ENCODE data around the gene AKAP13.
"Not testable (repeated sequence)": the region's sequence is repeated elsewhere in the genome, so short reads cannot be mapped to it uniquely, and the experiment has no call there.

Gene AKAP13

DNA sequence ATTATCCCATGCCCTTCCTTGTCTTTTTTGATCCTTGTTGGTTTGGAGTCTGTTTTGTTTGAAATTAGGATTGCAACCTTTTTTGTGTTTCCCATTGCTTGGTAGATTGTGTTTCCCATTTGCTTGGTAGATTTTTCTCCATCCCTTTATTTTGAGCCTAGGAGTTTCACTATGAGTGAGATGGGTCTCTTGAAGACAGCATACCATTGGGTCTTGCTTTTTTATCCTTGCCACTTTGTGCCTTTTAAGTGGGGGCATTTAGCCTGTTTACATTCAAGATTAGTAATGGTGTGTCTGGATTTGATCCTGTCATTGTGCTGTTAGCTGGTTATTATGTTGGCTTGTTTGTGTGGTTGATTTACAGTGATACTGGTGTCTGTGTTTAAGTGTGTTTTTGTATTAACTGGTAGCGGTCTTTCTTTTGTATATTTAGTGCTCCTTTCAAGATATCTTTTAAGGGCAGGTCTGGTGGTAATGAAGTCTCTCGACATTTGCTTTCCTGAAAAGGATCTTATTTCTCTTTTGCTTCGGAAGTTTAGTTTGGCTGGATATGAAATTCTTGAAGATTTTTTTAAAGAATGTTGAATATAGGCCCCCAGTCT is 70.8 kb downstream of the AKAP13 start:
- DNase-seq, result no peak

DNA sequence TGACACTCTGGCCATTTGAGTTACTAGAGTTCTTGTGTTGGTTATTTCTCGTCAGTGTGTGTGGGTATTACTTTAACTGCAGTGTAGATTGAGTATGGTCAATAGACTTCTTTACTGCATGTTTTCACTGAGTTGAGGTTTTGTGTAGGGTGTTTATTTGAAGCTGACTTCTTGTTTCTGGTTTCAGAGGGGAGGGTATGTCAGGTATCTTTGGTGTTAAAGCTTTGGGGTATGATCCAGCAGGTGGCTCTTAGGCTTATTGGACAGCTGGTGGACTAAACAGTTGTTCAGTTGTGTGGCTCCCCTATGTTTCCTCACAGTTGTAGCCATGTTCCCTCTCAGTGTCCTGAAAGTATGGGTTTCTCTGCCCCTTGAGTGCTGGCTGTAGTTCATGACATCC is 72.0 kb downstream of the AKAP13 start:
- DNase-seq, result no peak

DNA sequence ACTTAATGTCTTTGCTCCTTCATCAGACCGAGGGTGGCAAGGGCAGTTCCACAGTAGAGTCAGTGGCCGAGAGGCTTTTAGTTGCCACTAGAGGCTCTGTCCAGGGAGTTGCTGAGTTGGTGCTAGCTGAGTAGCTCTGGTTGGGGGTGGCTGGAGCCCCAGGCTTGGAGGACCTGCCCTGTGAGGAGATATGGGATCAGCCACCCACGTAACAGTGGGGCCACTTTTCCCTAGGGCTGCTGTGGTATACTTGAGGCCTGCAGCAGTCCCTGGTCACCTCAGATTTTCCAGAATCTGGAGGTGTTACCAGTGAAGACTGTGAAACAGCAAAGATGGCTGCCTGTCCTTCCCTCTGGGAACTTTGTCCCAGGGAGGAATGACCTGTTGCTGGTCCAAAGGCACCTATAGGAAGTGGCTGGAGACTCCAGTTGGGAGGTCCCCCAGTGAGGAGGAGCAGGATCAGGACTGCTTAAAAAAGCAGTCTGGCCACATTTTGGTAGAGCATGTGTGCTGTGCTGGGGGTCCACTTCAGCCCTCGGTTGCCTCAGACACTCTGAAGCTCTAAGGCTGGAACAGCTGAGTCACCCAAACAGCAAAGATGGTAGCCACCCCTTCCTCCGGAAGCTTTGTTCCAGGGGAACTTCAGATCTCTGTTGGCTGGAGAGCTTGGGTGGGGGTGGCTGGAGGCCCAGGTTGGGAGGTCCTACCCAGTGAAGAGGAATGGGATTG is 72.9 kb downstream of the AKAP13 start:
- DNase-seq, result no peak

DNA sequence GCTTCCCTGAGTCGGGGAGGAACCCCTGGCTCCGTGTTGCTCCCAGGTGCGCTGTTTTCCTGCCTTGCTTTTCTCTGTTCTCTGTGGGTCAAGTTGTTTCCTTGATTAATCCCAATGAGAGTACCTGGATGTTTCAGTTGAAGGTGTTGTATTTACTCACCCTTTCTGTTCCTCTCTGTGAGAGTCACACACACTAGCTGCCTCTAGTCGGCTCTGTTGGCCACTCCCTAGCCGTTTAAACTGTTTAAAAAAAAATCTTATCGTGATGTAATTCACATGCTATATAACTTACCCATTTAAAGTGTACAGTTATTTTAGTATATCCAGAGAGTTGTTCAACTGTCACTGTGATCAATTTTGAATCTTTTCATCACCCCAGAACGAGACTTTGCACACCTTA is 74.0 kb downstream of the AKAP13 start:
- DNase-seq, result no peak

DNA sequence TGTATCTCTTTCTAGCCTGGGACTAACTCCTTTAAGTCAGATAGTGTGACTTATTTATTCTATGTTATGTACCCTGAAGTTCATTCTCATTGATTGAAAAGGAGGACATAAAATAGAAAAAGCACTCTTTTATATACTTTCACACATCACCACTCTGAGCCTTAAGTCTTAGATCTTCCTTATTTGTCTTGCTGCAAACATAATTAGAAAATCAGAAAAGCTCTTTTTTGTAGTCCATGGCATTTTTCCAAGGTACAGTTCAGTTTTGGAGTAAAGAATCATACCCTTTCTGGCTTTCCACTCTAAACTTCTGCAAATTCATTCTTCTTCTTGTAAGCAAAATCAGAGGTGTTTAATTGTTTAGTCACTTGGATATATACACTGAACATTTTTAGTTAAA is 75.5 kb downstream of the AKAP13 start:
- DNase-seq, result no peak

DNA sequence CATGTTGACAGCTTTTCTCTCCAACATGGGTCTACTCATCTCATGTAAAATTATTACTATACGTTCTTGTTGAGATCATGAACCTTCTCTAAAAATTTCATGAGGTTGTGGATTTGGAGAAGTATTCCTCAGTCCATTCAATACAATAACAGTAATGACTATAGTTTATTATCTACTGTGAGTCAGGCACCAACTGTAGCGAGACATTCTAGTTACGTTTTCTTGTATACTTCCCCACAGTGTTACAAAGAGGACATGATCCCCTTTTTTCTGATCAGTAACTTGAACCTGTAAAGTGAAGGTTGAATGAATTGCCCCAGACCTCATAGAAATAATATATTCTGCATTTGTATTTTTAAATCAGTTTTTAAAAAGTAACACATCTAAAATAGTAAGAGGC is 76.4 kb downstream of the AKAP13 start:
- DNase-seq, result no peak

DNA sequence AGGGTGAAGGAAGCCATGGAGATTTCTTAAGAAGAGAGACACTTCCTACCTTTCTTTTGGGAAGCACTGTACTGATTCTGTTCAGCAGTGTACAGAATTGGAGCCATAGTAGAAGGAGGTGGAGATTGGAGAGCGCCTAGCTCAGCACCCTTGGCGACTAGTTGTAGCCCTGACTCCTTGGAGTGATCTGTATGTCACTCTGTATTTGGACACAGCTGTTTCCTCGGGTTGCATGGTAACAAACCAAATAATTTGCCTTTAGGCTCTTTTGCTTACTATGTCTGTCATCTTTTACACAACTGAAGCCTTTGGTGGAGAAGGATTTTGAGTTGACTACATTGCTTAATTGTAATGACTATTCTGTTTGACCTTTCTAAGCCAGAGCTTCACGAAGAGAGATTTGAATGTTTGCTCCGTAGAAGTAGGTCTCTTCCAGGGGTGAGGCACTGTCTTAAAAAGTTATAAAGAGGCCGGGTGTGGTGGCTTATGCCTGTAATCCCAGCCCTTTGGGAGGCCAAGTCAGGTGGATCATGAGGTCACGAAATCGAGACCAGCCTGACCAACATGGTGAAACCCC is 77.1 kb downstream of the AKAP13 start:
- peak; percentile 14 for DNase-seq

DNA sequence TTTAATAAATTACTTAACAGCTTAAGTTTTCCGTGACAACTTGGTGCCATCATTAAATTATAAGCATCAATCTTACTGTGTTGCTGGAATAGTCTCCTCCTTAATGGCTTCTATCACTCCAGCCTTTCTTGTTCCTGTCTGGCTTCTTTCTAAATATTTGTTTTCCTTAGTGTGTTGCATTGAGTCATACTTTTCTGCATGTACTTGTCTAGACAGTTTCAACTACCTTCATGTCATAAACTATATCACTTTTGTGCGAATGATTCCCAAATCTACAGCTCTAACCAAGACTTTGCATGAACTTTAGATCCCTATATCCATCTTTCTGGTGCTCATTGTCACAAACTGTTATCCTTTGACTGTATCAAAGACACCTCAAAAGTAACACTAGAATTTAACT is 78.4 kb downstream of the AKAP13 start:
- no peak for DNase-seq

DNA sequence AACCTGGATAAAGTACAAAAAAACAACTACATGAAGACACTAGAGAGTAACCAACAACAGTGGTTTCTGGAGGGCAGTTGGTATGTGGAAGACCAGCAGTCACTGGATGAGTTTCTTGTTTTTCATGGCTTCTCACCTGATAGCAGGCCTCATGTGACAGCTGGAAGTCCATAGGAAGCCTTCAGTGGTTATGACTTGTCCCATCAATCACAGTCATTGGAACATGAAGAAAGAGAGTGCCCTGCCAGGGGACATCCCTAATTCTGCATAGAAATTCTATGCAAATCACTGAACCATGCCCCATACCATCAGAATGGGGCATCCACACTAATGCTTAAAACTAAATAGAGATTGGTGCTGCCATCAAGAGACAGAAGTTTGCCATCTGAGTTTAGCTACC is 81.6 kb downstream of the AKAP13 start:
- DNase-seq, result no peak

DNA sequence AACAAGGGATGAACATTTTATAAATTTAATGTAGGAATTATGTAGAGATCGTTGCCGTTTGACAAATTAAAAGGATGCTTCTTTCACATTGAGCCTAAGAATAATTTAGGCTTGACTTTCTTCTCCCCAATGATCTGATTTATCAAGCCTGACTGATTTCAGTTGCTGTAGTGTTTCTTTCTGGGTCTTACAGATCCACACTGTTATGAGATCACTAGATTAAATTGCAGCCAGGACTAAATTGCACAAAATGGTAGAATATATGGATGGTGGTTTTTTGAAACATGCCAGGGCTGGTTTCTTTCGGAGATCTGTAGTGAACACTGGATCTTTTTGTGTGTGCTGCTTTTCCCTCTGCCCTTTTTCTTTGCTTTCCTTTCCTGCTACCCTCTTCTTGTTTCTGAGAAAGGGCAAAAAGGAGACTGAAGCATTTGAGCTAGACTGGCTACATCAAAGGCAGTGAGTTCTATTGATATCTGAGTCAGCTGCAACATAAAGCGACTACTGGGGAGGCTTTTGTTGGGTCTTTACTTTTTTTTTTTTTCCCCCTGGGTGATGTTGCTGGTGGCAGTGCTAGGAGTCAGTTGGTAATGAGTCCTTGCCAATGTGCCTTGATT is 83.0 kb downstream of the AKAP13 start:
- no peak for DNase-seq

DNA sequence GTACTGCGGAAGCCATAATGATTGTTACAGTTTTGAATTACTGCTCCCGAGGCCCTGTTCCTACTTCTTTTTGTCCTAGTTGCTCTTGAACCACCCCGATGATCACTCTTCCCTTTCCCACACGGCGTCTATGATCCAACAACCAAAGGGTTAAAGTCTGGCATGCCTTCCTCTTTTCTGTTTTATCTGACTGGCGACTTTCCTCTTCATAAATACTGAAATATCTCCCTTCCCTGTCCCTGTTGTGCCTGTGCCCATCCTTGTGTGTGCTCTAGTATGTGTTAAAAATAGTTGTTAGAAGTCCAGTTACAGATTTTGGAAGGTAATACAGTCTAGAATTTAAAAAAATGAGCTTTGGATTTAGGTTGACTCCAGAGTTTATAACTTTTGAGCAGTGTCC is 83.6 kb downstream of the AKAP13 start:
- peak; percentile 42 for DNase-seq

DNA sequence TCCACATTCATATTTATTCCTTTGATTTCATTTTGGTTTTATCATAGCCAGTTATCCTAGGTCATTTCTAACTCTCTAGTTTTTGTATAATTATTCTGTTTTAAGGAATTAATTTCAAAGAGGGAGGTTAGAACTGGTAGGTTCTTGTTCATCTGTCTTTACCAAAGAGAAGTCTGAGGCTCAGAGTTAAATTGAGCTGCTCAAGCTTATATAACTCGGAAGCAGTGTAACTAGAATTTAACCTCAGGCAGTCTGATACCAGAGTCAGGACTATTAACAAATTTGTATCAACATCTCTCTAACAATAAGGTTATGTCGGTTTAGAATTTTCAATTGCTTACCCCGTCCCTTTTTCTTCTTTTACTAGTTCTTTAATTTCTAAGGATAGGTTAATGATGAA is 84.1 kb downstream of the AKAP13 start:
- DNase-seq, result no peak

DNA sequence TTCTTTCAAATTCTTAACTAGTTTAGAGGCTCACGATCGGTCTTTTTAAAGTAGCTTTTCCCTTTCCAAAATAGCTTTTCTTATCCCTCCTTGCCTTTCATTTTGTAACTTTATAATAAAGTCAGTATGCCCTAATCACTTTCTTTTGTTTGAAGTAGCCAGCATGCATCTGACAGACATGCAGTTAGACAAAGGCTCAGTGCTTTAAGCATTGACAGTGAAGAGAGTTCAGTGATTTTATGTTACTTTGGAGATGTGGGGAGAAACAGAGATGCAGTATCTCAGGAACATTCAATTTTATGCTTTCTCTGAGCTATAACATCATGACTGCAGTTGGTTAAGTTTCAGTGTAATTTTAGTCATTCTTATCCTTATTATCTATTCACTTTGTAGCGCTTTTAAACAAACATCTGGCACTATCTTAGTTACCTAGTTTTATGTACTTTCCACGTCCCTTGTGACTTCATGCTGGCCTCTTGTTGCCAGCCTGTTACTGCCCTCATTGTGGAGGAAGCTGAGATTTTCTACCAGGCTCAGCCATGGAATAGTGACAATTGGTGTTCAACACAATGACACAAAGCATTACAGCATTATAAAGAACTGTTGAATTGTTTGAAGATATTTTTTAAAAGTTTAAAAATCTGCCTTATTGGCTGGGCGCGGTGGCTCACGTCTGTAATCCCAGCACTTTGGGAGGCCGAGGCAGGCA is 90.3 kb downstream of the AKAP13 start:
- no peak for DNase-seq

DNA sequence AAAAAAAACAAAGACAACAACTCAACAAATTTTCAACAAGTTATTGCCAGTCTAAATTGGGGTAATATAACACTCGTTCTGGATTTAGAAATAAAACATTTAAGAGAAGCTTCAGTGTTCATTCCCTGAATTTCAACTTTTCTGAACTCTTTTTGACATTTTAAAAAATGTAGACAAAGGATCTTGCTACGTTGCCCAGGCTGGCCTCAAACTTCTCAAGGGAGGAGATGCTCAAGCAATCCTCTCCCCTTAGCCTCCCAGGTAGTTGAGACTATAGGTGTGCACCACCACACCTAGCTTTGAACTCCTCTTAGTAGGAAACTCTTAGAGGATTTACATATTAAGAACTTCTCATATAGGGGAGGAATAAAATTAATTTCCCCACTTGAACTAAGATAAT is 91.9 kb downstream of the AKAP13 start:
- no peak for DNase-seq

DNA sequence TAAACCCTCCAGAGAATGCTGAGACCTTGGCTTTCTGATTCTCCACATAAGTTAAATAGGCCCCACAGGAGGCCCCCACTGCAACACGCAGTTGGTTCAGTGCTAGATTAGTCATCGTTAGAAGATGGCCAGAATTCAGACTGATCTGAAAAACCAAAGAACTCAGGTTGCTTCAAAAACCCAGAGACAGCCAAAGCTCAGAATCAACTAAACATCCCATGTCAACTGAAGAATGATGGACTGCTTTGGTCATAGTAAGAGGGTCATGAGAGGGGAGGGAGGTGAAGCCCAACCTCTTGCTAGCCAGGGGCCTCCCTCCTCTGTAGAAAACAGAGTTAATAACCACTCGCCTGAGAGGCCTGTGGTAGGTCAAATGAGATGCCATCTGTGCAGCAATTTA is 93.1 kb downstream of the AKAP13 start:
- no peak for DNase-seq

DNA sequence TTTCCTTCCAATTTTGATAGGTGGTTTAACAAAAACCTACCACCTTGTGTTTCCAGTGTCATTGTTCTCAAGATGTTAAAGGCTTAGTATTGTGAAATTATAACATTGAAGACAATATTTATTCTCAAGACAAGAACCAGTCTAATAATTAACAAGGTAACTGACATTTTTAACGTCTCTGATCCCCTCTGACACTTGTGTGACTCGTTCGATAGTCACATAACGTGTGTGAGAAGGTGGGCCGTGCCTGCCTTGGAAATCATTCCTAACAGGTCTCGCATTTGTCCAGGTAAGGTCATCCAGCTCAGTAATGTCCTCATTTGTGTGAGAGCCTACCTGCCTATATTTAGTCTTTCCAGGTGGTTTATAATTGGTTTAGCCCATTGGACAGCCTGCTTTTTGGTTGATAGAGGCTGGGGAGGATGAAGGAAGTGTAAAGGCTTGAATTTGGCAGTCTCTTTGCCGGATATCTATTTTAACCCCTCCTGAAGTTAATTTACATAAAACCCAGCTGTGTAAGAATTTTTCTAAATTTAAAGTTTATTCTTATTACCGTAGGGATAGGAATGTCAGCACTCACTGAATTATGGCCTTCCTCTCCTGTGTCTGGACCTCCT is 94.4 kb downstream of the AKAP13 start:
- DNase-seq, result no peak

DNA sequence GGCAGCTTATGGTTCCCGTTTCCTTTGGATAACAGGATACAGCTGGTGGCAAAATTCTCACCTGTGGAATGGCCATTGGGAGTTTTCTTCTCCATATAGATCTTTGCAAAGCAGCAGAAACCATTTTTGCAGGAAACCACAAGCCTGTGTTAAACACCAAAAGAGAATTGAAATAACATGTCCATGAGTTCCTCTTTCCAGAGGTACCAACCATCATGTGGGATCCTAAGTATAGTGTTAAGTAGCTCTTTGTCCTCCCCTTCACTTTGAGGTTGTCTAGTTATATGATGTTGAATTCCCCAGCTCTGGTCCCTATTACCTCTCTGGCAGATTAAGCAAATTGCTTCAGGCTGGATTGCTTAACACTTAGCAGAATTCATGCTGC is 94.9 kb downstream of the AKAP13 start:
- peak; percentile 11 for DNase-seq

DNA sequence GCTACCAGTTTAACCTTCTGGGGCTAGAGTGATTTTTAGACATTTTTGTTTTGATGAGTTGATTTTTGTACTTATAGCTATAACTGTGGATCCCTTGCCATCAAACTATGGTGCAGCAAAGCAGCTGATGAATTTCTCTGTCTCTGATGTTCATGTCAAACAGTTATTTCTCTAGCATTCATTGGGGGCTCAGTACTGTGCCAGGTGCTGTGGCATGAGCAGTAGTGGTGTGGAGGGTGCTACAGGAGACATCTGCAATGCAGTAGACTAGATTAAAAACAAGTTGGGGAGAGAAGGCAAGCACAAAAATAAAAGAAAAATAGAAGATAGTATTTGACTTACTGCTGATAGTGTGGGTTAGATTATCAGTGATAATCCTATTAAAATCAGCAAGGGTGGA is 95.3 kb downstream of the AKAP13 start:
- no peak for DNase-seq

DNA sequence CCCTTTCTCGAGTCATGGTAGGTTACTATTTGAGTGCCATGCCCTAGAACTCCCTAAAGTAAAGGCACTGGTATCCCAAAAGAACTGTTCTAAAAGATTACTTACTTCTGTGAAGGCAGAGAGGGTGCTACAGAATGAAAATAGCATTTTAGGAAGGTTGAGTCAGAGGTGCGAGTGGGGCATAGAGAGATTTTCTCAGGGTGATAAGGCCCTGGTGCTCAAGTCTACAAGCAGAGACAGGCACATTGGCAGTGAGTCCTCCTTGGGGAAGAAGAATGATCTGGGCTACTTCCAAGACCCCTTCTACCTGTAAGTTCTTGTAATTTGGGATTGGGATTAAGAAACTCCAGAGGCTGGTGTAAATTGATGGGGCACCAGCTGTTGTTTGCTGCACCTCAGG is 96.7 kb downstream of the AKAP13 start:
- DNase-seq, result no peak

DNA sequence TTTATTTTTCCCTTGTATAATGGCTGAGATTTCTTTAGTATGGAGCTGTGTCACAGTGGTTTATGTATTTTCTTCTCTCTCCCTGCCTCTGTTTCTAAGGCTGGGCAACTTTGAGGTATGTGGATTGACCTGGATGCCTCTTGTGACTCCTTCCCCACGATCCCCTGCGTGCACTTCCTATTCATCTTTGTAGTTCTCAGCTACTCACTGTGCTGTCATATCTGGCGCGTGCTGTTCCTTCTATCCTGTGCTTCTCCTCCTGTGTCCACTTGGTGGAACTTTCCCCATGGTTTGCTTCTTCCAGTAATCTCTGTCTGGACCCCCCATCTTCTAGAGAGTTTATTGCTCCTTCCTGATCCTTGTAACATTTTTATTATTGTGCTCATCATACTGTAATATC is 97.3 kb downstream of the AKAP13 start:
- DNase-seq, result no peak

DNA sequence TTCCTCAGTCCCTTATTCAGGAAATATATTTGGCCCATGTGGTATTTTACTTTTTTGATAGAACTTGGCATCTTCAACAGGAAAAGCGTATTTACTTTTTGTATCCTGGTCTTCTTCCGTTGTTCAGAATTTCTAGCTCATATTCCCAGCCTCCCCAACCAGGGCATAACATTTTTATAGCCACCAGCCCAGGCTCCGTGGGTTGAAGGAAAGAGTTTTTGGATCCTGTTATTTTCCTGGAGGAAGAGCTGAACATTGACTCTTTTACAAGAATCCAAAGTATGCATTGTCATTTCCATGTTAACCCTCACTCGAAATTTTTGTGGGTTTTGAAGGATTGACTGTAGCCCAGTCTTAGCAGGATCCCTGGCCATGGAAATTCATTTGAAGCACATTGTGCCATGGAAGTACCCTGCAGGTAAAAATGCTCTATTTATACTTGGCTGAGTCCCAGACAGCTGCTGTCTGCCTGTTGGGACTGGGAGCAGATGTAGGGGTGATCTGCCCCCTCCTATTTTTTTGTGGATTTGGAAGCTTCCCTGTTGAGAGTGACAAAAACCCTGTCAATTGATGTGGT is 98.8 kb downstream of the AKAP13 start:
- no peak for DNase-seq

DNA sequence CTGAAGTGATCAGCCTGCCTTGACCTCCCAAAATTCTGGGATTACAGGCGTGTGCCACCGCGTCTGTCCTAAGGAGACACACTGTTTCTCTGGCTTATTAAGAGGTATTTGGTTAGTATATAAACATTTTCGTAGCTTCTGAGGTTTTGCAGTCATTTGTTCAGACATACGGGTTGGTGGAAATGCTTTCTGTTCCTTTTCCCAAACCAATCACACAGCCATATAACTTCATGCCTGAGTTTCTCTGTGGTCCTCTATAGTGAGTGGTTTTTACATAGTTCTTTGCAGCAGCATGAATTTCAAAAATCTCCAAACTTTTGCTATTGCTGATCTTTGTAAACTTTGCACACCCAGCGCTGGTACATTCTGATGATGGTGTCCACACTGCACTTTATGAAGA is 100.5 kb downstream of the AKAP13 start:
- DNase-seq, result no peak

DNA sequence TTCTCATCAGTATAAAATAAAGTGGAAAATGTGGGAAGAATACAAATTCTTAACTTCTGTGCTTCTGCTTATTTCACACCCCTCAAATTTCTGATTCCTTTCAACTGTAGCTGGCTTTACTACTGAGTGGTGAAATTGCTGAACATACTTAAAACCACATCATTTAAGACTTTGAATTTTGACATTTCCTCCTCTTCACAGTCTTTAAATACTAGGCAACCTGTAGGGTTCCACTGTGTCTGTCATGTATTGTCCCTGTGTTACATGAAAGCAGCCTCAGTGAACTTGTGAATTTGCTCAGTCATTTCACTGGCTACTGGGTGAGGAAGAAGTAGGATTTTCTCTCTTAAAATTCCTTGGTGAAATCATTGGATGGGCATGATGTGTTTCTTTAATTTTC is 101.1 kb downstream of the AKAP13 start:
- not testable (repeated sequence) for DNase-seq
